Measurements from ENCODE around the gene IFNL4.

The IFNL4 gene

DNA sequence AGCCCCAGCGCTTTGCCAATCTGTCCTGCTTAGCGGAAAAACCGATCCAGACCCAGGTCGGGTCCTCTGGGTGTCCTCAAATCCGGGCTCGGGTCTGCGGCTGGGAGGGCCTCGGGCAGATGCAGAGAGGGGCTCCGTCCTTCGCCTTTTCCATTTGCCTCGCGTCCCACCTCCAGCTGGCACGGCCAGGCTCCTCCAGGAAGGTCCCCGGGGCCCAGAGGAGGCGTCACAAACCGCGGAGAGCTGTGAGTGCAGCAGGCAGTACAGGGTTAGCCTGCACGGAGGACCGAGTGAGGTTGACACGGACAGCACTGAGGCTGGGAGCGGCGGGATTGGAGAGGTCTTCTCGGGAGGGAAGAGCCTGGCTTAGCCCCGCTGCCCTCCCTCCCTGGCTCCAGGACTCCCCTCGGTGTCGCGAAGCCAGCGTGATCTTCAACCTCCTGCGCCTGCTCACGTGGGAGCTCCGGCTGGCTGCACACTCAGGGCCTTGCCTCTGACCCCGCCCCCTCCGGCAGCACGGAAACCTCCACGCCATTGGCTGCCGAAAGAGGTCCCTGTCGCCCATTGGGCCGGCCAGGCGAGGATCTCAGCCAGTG lies 16.8 kb upstream of the IFNL4 start:
- TF ChIP-seq JUND (IDR thresholded peaks at IDR 0.05; ENCODE audit: low read depth) = no peak
- in situ Hi-C loops (cut with HindIII; ENCODE audit: low pct_unique_long_range_greater_than_20kb, low sequenced_read_pairs) = no loop called here
- DNase-seq (ENCODE audit: low read depth in 1 of 2, low spot score in 1 of 2) = no peak

- in situ Hi-C loops (cut with HindIII; ENCODE audit: low pct_unique_long_range_greater_than_20kb, low sequenced_read_pairs) = no loop called here
- no peak for TF ChIP-seq JUND (IDR thresholded peaks at IDR 0.05; ENCODE audit: low read depth)
- no peak for DNase-seq (ENCODE audit: low read depth in 1 of 2, low spot score in 1 of 2)
These were observed 15.9 kb upstream of the IFNL4 start for GRCh38 chr19:39264306-39265290.

- no peak for DNase-seq (ENCODE audit: low read depth in 1 of 2, low spot score in 1 of 2)
- TF ChIP-seq JUND (IDR thresholded peaks at IDR 0.05; ENCODE audit: low read depth) = no peak
- in situ Hi-C loops (cut with HindIII; ENCODE audit: low pct_unique_long_range_greater_than_20kb, low sequenced_read_pairs) = no loop called here
These were observed 15.3 kb upstream of the IFNL4 start for GRCh38 chr19:39263912-39264305.

DNA sequence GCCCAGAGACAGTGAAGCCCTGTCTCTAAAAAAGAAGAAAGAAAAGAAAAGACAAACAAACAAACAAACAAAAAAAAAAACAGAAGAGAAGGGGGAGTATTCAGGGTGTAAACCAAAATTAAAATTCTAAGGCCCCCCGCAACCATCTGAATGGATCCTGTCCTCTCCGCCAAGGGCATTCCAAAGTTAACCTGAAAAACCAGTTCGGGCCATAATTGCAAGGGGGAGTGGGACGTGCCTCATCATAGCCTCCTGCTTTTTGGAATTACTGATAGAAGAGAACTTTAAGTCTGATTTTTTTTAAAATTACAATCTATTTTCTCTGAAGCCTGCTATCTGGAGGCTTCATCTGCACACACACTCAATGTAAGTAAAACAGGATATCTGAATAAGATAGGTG lies 13.8 kb upstream of the IFNL4 start:
- DNase-seq (ENCODE audit: low read depth in 1 of 2, low spot score in 1 of 2) = peak in 1 of 2 experiments; percentile 36
- no peak for TF ChIP-seq JUND (IDR thresholded peaks at IDR 0.05; ENCODE audit: low read depth)
- in situ Hi-C loops (cut with HindIII; ENCODE audit: low pct_unique_long_range_greater_than_20kb, low sequenced_read_pairs) = no loop called here

DNA sequence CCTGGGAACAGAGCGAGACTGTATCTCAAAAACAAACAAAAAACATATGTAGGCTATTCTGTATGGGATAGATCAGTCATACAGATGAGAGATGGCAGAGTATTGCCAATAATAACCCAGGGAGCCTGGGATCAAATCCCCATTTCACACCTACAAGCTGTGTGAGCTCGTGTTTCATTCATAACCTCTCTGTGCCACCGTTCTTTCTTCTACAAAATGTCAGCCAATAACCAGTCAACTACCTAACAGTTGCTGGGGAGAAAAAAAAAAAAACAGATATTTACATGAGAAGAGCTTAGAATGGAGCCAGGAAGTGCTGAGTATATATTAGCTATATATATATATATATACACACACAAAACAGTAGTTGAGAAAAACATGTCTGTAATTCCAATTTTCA lies 13.0 kb upstream of the IFNL4 start:
- DNase-seq (ENCODE audit: low read depth in 1 of 2, low spot score in 1 of 2) = no peak
- in situ Hi-C loops (cut with HindIII; ENCODE audit: low pct_unique_long_range_greater_than_20kb, low sequenced_read_pairs) = no loop called here
- no peak for TF ChIP-seq JUND (IDR thresholded peaks at IDR 0.05; ENCODE audit: low read depth)

DNA sequence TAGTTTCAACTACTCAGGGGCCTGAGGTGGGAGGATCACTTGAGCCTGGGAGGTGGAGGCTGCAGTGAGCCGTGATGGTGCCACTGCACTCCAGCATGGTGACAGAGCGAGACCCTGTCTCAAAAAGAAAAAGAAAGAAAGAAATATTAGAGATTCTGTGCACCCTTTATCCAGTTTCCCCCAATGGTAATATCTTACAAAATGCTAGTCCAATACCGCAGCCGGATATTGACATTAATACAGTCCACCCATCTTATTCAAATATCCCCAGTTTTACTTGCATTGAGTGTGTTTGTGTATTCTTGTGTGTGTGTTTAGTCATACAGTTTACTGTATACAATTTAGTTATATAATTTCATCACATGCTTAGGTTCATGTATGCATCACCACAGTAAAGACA lies 8.6 kb upstream of the IFNL4 start:
- in situ Hi-C loops (cut with HindIII; ENCODE audit: low pct_unique_long_range_greater_than_20kb, low sequenced_read_pairs) = no loop called here
- no peak for TF ChIP-seq JUND (IDR thresholded peaks at IDR 0.05; ENCODE audit: low read depth)
- DNase-seq (ENCODE audit: low read depth in 1 of 2, low spot score in 1 of 2) = no peak

DNA sequence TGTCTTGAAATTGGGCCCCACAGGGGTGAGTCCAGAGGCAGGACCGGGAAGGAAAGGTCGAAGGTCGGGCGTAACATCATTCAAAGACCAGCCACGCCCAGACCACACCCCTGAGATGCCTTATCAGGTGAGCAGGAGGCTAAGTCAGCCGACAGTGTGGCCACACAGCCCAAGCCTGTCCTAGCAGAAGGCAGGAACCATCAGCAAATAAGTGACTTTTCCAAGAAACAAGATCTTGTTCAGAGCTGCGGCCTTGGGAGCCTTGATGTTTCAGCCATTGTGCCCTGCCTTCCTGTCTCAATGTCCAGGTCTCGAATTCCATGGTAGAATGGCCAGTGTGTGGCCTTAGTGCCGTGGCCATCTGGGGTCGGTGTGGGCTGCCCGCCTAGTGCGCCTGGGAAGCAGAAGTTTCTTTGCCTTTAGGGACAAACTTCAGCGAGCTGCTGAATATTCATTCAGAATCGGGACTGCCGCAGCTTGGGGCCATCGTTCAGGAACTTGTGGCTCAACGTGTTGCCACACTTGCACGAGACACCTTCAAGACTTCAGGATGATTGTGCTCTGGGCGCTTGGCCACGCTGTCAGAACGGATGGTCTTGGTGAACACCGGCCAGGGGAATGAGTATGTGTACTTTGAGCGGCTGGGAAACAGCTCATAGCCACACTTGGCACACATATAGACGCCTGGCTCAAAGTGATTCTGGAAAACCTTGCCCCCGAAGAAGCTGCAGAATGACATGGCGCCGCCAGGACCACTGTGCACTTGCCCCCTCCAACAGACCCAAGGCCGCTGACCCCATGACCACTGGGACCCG lies 6.1 kb upstream of the IFNL4 start:
- no peak for DNase-seq (ENCODE audit: low read depth in 1 of 2, low spot score in 1 of 2)
- in situ Hi-C loops (cut with HindIII; ENCODE audit: low pct_unique_long_range_greater_than_20kb, low sequenced_read_pairs) = no loop called here
- TF ChIP-seq JUND (IDR thresholded peaks at IDR 0.05; ENCODE audit: low read depth) = no peak

DNA sequence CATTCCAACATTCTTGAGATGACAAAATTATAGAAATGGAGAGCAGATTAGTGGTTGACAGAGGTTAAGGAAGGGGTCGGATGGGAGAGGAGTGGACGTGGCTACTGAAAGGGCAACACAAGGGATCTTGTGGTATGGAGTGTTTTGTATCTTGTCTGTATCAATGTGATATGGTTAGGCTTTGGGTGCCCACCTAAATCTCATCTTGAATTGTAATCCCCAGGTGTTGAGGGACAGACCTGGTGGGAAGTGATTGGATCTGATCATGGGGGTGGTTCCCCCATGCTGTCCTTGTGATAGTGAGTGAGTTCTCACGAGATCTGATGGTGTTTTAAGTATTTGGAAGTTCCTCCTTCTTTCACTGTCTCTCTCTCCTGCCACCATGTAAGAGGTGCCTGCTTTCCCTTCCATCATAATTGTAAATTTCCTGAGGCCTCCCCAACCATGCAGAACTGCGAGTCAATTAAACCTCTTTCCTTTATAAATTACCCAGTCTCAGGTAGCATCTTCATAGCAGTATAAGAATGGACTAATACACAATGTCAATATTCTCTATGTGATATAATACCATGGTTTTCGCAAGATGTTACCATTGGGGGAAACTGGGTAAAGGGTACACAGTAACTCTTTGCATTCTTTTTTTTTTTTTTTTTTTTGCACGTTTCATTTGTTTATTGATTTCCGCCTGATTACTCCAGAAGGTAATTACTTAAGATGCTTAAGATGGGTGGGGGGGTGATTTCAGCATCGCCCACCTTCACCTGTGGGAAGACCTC lies 4.9 kb upstream of the IFNL4 start:
- no peak for DNase-seq (ENCODE audit: low read depth in 1 of 2, low spot score in 1 of 2)
- TF ChIP-seq JUND (IDR thresholded peaks at IDR 0.05; ENCODE audit: low read depth) = no peak
- in situ Hi-C loops (cut with HindIII; ENCODE audit: low pct_unique_long_range_greater_than_20kb, low sequenced_read_pairs) = no loop called here

DNA sequence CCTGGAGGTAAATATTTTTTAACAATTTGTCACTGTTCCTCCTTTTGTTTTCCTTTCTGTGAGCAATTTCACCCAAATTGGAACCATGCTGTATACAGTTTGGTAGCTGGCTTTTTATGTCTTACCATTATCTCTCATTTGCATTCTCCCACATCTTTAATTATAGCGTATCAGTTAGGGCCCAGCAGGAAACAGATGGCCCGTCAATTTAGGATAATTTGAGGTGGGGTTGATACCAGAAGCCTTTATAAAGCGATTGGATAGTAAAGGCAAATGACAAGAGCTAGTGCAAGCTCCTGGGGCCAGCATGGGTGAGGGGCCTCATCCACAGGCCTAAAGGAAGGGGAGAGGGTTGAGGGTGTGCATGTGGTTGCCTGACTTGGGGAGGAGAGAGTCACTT lies 3.8 kb upstream of the IFNL4 start:
- in situ Hi-C loops (cut with HindIII; ENCODE audit: low pct_unique_long_range_greater_than_20kb, low sequenced_read_pairs) = no loop called here
- no peak for DNase-seq (ENCODE audit: low read depth in 1 of 2, low spot score in 1 of 2)
- no peak for TF ChIP-seq JUND (IDR thresholded peaks at IDR 0.05; ENCODE audit: low read depth)

DNA sequence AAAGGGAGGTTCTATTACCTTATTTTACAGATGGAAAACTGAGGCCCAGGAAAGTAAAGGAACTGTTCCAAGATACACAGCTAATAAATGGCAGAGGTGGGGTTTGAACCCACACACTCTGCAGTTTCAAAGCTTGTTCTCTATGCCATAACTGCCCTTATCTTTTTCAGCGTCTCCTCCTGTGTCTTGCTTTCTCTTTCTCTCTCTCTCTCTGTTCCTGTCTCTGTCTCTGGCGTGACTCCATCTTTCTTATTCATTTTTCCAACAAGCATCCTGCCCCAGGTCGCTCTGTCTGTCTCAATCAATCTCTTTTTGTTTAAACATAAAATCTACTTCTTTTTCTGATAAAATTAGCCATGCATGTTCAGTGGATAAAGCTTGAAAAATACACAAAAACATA lies 3.2 kb upstream of the IFNL4 start:
- DNase-seq (ENCODE audit: low read depth in 1 of 2, low spot score in 1 of 2) = no peak

GRCh38 chr19:39251081-39251480 lies 2.4 kb upstream of the IFNL4 start:
- DNase-seq (ENCODE audit: low read depth in 1 of 2, low spot score in 1 of 2) = no peak
- TF ChIP-seq JUND (IDR thresholded peaks at IDR 0.05; ENCODE audit: low read depth) = no peak
- in situ Hi-C loops (cut with HindIII; ENCODE audit: low pct_unique_long_range_greater_than_20kb, low sequenced_read_pairs) = no loop called here

More for the DNA sequence above, 3.2 kb upstream of the IFNL4 start:
- in situ Hi-C loops (cut with HindIII; ENCODE audit: low pct_unique_long_range_greater_than_20kb, low sequenced_read_pairs) = no loop called here
- TF ChIP-seq JUND (IDR thresholded peaks at IDR 0.05; ENCODE audit: low read depth) = no peak
